GM18951 (cell line): ENCODE data around the gene FTCD.
A peak's percentile ranks its signal among the peaks of the same experiment; 100 is the strongest.
"Not testable (repeated sequence)": the region's sequence is repeated elsewhere in the genome, so short reads cannot be mapped to it uniquely, and the experiment has no call there.

Experiments
- POLR2A ChIP-seq: IDR thresholded peaks from 4 replicates; pipeline ENCODE4 v1.6.1; 2011; ENCODE audit warnings: mild to moderate bottlenecking; ENCODE audit not compliant: insufficient read length, insufficient read depth; ENCODE audit errors: extremely low read depth
- in situ Hi-C: fragments of 300-500 bp; cut with MboI; formaldehyde crosslinking; loops from one replicate; pipeline ENCODE4 v1.12.0; 2022; ENCODE audit warnings: low sequenced_read_pairs, mixed read lengths, inconsistent platforms; ENCODE audit not compliant: unreplicated experiment

The FTCD gene

GRCh38 chr21:46191686-46192575 is 36.6 kb upstream of the FTCD start:
- TF ChIP-seq POLR2A: no peak
- in situ Hi-C loops: no loop called here

DNA sequence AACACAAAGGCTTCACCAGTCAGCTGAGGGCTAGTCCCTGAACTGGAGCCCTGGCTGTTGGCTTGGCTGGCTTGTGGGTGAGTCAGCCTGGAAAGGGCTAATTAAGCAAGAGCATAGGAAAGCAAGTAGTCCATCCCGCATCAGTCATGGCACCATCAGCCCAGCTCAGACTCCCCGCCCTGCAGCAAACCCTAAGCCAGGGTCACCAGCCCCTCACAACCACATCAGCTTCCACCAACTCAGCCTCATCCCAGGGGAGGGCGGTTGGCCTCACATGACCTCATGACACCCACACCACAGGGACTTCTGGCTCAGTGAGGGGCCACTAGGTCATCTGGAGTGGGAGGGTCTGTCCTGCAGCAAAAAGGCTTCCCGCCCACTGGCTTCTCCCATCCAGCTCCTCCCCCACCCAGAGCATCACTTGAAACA is 35.9 kb upstream of the FTCD start:
- no peak for TF ChIP-seq POLR2A
- in situ Hi-C loops: no loop called here

- no peak for TF ChIP-seq POLR2A
- in situ Hi-C loops: no loop called here
These were observed 35.2 kb upstream of the FTCD start for GRCh38 chr21:46190491-46191131.

- no peak for TF ChIP-seq POLR2A
- in situ Hi-C loops: no loop called here
These were observed 34.6 kb upstream of the FTCD start for GRCh38 chr21:46189959-46190490.

DNA sequence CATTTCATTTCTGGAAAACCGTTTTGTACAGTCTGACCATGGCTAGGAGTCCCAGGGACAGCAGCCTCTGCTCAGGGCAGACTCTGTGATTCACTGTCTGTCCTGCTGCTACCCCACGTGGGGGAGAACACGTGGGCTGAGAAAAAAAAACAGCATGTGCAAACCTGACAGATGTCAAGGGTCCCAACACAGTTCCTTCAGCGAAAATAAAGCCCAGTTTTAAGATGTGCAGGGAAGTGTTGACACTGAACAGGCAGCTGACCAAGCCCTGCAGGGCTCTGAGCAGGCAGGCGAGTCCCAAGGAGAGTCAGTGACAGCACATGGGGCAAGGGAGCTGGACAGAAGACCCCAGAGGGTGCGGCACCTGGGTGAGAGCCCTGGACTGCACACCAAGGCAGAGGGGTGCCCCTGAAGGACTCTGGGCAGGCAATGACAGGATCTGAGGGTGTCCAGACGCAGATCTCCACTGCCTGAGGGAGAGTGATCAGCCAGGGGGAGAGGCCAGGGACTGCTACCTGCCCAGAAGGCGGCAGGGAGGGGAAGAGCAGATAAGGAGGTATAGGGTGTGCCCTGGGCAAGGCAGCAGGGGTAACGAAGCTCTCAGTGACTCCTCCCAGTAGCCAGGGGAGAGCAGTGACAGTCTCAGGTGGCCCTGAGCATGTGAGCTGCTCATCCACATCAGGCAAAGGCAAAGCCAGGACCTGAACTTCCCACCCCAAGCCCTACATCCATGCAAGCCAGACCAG is 34.0 kb upstream of the FTCD start:
- in situ Hi-C loops: no loop called here

DNA sequence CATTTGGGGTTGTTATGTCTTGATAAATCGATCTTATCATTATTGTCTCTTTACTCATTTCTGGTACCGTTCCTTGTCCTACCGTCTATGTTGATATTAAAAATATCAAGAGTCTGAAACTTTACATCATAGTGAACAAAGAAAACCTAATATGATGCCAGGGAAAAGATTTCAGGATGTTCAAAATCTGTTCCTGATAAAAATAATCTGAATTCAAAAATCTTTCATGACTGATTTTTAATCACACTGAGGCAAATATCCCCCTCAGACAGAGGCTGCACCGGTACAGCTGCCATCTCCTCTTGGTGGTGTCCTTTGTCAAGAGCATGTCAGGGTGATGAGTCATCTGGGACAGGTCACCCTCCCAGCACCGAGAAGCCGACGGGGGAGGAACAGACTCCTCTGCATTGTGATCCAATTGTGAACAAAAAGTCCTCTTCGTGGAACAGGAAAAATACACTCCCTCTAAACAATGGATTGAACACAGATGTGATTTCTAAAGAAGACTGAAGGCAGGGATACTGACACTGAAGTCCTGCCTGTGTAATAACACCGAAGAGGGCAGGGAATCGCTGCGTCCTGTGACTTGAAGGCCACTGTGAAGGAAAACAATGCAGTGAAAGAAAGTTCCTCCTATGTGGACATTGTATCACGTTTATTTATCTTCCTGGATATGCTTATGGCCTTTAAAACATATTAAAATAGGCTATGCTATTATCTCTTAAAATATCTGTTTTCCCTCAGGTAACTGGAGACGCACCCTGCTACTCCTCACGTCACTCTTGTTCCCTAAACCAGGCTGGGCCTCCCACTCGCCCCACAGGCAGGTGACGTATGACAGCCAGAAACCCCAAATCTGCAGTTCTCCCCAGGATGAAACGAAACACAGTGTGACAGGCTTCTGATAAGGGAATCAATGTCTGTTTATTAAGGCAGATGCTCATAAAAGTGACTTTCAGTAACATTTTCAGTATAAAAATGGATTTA is 33.1 kb upstream of the FTCD start:
- no peak for TF ChIP-seq POLR2A
- in situ Hi-C loops: no loop called here

More for the DNA sequence above, 34.0 kb upstream of the FTCD start:
- no peak for TF ChIP-seq POLR2A

- no peak for TF ChIP-seq POLR2A
- in situ Hi-C loops: no loop called here
These were observed 32.4 kb upstream of the FTCD start for GRCh38 chr21:46187814-46188213.

DNA sequence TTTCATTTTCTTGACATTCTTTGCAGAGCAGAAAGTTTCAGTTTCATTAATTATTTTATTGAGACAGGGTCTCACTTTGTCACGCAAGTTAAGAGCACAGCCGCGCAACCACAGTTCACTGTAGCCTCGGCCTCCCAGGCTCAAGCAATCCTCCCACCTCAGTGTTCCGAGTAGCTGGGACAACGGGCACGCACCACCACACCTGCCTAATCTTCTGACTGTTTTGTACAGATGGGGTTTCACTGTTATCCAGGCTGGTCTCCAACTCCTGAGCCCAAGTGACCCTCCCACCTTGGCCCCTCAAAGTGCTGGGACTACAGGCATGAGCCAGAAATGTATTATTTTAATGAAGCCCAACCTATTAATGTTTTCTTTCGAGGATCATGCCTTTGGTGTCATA is 31.9 kb upstream of the FTCD start:
- in situ Hi-C loops: no loop called here
- TF ChIP-seq POLR2A: no peak

DNA sequence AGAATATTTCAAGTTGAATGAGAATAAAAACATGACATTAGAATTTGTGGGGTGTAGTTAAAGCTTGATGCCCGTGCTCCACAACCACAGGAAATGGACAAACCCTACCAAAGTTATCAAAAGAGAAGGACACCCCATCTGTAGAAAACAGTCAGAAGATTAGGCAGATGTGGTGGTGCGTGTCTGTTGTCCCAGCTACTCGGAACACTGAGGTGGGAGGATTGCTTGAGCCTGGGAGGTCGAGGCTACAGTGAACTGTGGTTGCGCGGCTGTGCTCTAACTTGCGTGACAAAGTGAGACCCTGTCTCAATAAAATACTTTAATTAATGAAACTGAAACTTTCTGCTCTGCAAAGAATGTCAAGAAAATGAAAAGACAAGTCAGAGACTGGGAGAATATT is 30.3 kb upstream of the FTCD start:
- TF ChIP-seq POLR2A: no peak
- in situ Hi-C loops: no loop called here

- peak; percentile 4 for TF ChIP-seq POLR2A
- in situ Hi-C loops: no loop called here
These were observed 29.5 kb upstream of the FTCD start for GRCh38 chr21:46184625-46185555.

- in situ Hi-C loops: no loop called here
- peak; percentile 22 for TF ChIP-seq POLR2A
These were observed 28.7 kb upstream of the FTCD start, which contains the start of gene SPATC1L for GRCh38 chr21:46183910-46184624. SPATC1L (minus strand) TSS chr21:46184459; CDS start chr21:46182816, 1,643 bp downstream.

DNA sequence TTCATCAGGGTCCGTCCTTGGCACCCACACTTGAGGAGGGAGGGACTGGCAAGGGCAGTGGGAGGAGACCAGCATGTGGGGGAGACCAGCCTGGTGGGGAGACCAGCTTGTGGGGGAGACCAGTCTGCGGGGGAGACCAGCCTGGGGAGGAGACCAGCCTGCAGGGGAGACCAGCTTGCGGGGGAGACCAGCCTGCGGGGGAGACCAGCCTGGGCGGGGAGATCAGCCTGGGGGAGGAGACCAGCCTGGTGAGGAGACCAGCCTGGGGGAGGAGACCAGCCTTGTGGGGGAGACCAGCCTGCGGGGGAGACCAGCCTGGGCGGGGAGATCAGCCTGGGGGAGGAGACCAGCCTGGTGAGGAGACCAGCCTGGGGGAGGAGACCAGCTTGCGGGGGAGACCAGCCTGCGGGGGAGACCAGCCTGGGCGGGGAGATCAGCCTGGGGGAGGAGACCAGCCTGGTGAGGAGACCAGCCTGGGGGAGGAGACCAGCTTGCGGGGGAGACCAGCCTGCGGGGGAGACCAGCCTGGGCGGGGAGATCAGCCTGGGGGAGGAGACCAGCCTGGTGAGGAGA is 28.0 kb upstream of the FTCD start:
- in situ Hi-C loops: not testable (repeated sequence)
